ENCODE measurements around the gene ENTREP1.

ENTREP1 gene

DNA sequence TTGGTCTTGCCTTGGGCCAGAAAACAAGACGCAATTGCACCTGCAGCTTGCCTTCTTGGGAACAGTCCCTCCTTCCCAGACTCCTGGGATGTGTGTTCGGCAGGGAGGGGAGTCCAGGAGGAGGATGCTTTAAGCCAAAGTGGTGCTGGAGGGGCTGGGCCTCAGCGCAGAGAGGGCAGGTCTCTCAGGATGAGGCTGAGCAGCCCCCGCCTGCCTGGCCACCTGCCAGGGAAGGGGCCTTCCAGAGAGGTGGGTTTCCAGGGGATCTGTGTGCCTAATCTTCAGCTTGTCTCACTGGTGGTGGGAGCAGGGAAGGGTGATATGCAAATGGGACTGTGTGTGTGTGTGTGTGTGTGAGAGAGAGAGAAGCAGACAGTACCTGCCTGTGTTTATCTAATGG, 105.2 kb downstream of the ENTREP1 start:
- TF ChIP-seq FOXP2 (optimal IDR thresholded peaks at IDR 0.05; ENCODE audit: borderline replicate concordance, extremely low read depth, extremely low read length, insufficient read depth) (no peak), TAF1 (IDR thresholded peaks at IDR 0.05; ENCODE audit: borderline replicate concordance, insufficient read depth, low read length) (no peak), SIN3A (IDR thresholded peaks at IDR 0.05; ENCODE audit: borderline replicate concordance, insufficient read depth, low read length) (no peak), POLR2AphosphoS5 (IDR thresholded peaks at IDR 0.05; ENCODE audit: low read depth, low read length) (no peak)

GRCh38 chr9:69431203-69431602, 106.2 kb downstream of the ENTREP1 start:
- TF ChIP-seq SIN3A (IDR thresholded peaks at IDR 0.05; ENCODE audit: borderline replicate concordance, insufficient read depth, low read length) = no peak
- no peak for TF ChIP-seq TAF1 (IDR thresholded peaks at IDR 0.05; ENCODE audit: borderline replicate concordance, insufficient read depth, low read length)
- TF ChIP-seq FOXP2 (optimal IDR thresholded peaks at IDR 0.05; ENCODE audit: borderline replicate concordance, extremely low read depth, extremely low read length, insufficient read depth) = no peak
- no peak for TF ChIP-seq POLR2AphosphoS5 (IDR thresholded peaks at IDR 0.05; ENCODE audit: low read depth, low read length)
- TF ChIP-seq REST (IDR thresholded peaks at IDR 0.05; ENCODE audit: insufficient read depth in 1 of 2, low read depth in 2 of 2, low read length in 2 of 2) = no peak

DNA sequence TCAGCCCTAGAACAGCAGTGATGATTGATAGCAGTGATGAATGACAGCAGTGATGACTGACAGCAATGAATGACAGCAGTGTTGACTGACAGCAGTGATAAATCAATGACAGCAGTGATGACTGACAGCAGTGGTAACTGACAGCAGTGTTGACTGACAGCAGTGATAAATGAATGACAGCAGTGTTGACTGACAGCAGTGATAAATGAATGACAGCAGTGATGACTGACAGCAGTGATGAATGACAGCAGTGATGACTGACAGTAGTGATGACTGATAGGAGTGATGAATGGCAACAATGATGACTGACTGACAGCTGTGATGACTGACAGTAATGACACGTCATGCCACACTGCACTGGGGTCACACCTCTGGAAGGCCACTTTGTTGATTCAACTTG, 106.8 kb downstream of the ENTREP1 start:
- no peak for TF ChIP-seq SIN3A (IDR thresholded peaks at IDR 0.05; ENCODE audit: borderline replicate concordance, insufficient read depth, low read length)
- no peak for TF ChIP-seq TAF1 (IDR thresholded peaks at IDR 0.05; ENCODE audit: borderline replicate concordance, insufficient read depth, low read length)
- TF ChIP-seq FOXP2 (optimal IDR thresholded peaks at IDR 0.05; ENCODE audit: borderline replicate concordance, extremely low read depth, extremely low read length, insufficient read depth) = no peak
- no peak for TF ChIP-seq POLR2AphosphoS5 (IDR thresholded peaks at IDR 0.05; ENCODE audit: low read depth, low read length)
- no peak for TF ChIP-seq REST (IDR thresholded peaks at IDR 0.05; ENCODE audit: insufficient read depth in 1 of 2, low read depth in 2 of 2, low read length in 2 of 2)

DNA sequence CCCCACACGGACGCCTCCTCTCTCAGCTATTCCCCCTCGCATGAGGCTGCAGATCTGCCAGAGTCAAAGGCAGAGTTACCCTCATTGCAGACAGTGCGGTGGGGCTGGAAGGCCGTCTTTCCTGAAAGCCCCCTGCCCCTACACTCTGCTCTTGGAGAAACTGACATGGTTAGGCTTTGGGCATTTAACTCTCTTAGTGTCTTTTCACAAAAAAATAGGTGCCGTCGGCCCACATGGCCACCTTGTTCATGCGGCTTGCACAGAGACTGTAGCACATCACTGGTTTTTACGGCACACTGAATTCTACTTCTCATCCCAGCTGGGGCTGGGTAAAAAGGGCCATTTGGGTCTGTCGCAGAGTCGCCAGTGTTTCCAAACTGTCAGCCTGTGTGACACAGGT, 107.6 kb downstream of the ENTREP1 start:
- TF ChIP-seq TAF1 (IDR thresholded peaks at IDR 0.05; ENCODE audit: borderline replicate concordance, insufficient read depth, low read length) = no peak

GRCh38 chr9:69433392-69433791, 108.4 kb downstream of the ENTREP1 start:
- no peak for TF ChIP-seq SIN3A (IDR thresholded peaks at IDR 0.05; ENCODE audit: borderline replicate concordance, insufficient read depth, low read length)
- no peak for TF ChIP-seq REST (IDR thresholded peaks at IDR 0.05; ENCODE audit: insufficient read depth in 1 of 2, low read depth in 2 of 2, low read length in 2 of 2)
- no peak for TF ChIP-seq FOXP2 (optimal IDR thresholded peaks at IDR 0.05; ENCODE audit: borderline replicate concordance, extremely low read depth, extremely low read length, insufficient read depth)
- no peak for TF ChIP-seq TAF1 (IDR thresholded peaks at IDR 0.05; ENCODE audit: borderline replicate concordance, insufficient read depth, low read length)
- TF ChIP-seq POLR2AphosphoS5 (IDR thresholded peaks at IDR 0.05; ENCODE audit: low read depth, low read length) = no peak

GRCh38 chr9:69433968-69434367, 109.0 kb downstream of the ENTREP1 start:
- TF ChIP-seq TAF1 (IDR thresholded peaks at IDR 0.05; ENCODE audit: borderline replicate concordance, insufficient read depth, low read length) = no peak
- TF ChIP-seq POLR2AphosphoS5 (IDR thresholded peaks at IDR 0.05; ENCODE audit: low read depth, low read length) = no peak
- no peak for TF ChIP-seq FOXP2 (optimal IDR thresholded peaks at IDR 0.05; ENCODE audit: borderline replicate concordance, extremely low read depth, extremely low read length, insufficient read depth)
- no peak for TF ChIP-seq REST (IDR thresholded peaks at IDR 0.05; ENCODE audit: insufficient read depth in 1 of 2, low read depth in 2 of 2, low read length in 2 of 2)
- no peak for TF ChIP-seq SIN3A (IDR thresholded peaks at IDR 0.05; ENCODE audit: borderline replicate concordance, insufficient read depth, low read length)
